Stomach (tissue), 9 donors: ENCODE measurements around the gene SMCO3. TPM values are rescaled to one million over a fixed set of nuclear protein-coding genes. Genes with fewer than 3 reads are reported as not detected.

Experiments
- DNase-seq, 2 donors: peaks; one replicate each; pipeline versions ENCODE4 v3.0.0 to v3.0.0-alpha.2; 2013 to 2019
- H3K27ac ChIP-seq, 5 donors: fragments of 200-600 bp in 4 of 5; sonication (generic) in 4 of 5; one replicate each; pipeline ENCODE4 v1.5.1; 2013 to 2019; ENCODE audit warnings: mild to moderate bottlenecking in 1 of 5, moderate library complexity in 1 of 5
- H3K27me3 ChIP-seq, 3 donors: fragments of 200-600 bp; sonication (generic); one replicate each; pipeline ENCODE4 v1.5.1; 2017 to 2019; ENCODE audit warnings: mixed run types in 1 of 3
- H3K36me3 ChIP-seq, 4 donors: fragments of 200-600 bp; sonication (generic); 1 replicate in 3 of 4; 2 replicates in 1 of 4; pipeline ENCODE4 v1.5.1; 2016 to 2019
- H3K4me1 ChIP-seq, 4 donors: fragments of 200-600 bp; sonication (generic); one replicate each; pipeline ENCODE4 v1.5.1; 2016 to 2019
- H3K4me3 ChIP-seq, 4 donors: fragments of 200-600 bp; sonication (generic) in 3 of 4; one replicate each; pipeline ENCODE4 v1.5.1; 2016 to 2019; ENCODE audit warnings: mild to moderate bottlenecking in 1 of 4
- H3K9me3 ChIP-seq, 4 donors: fragments of 200-600 bp; sonication (generic); one replicate each; pipeline ENCODE4 v1.5.1; 2016 to 2019
- CTCF ChIP-seq, 7 experiments: fragments of 450-650 bp in 4 of 7; fragments of 200-600 bp in 3 of 7; sonication (generic) in 3 of 7; IDR thresholded peaks; one replicate each; pipeline ENCODE4 v1.5.1; 2016 to 2019; ENCODE audit warnings: antibody characterized with exemption in 7 of 7, control low read depth in 2 of 7, mild to moderate bottlenecking in 1 of 7
- EP300 ChIP-seq: sonication (generic); formaldehyde crosslinking; IDR thresholded peaks from one replicate; pipeline ENCODE4 v1.6.1; 2017; ENCODE audit warnings: antibody characterized with exemption
- POLR2AphosphoS5 ChIP-seq, 3 donors: sonication (generic); formaldehyde crosslinking; IDR thresholded peaks; one replicate each; pipeline ENCODE4 v1.6.1; 2016; ENCODE audit warnings: antibody characterized with exemption in 3 of 3
- WGBS, 5 donors: extraction: QIAGEN DNeasy Blood & Tissue Kit in 3 of 5; methylation state at CpG; one replicate each; pipeline versions ENCODE4 v1.1.5 to v1.1.7; 2013 to 2018; 5-methylcytosine and 5-hydroxymethylcytosine counted together
- intact Hi-C: fragments of 100-400 bp; cut with DNase I; formaldehyde crosslinking; loops from one replicate; pipeline ENCODE4 v1.15.1; 2023; ENCODE audit warnings: low total_unique reads
- polyA plus RNA-seq, 3 donors: library from polyadenylated mRNA; stranded (reverse); fragments of 200-250 nt; gene quantifications; one replicate each; pipeline ENCODE4 v1.2.3, GENCODE V29; 2013
- total RNA-seq, 5 donors: library from RNA; depleted of rRNA; stranded (reverse); fragments of >200 nt; gene quantifications; one replicate each; pipeline versions ENCODE4 v1.1.0 to v1.2.3, GENCODE V29; 2014 to 2016
- donor health status: healthy with polysubstance abuse.
- donor health status: Bipolar disorder and iron deficiency.
- donor health status: healthy.

SMCO3 gene
- total and polyA plus RNA-seq, 8 donors, result 2.4 TPM; not detected in 7

GRCh38 chr12:14756334-14757143 is 57.4 kb downstream of the SMCO3 start:
- intact Hi-C loops, result no loop called here
- TF ChIP-seq CTCF (IDR thresholded peaks at IDR 0.05) (peak in 2 of 7 experiments; percentile 23 to 47), POLR2AphosphoS5 (IDR thresholded peaks at IDR 0.05) (peak in 1 of 3 donors; percentile 19), EP300 (no peak)
- Histone ChIP-seq H3K36me3 (peaks cover 0 to 12% (median 4%) of the 10 kb centered on the region in 4 donors), H3K27ac (peak overlapping the region in 2 of 5 donors; percentile 3 to 56), H3K9me3 (no peaks in the 10 kb centered on the region), H3K27me3 (no peaks in the 10 kb centered on the region), H3K4me1 (peaks cover 0 to 13% (median 1%) of the 10 kb centered on the region in 4 donors), H3K4me3 (no peak overlapping the region)
- 27 to 48% (median 28%) methylated on average over 17 of the region's 17 CpGs for WGBS, 5 donors
- DNase-seq, result peak; percentile 45 to 65

Other genes starting within 250 kb of the SMCO3 start
- 10 to 100 TPM in 2 of 5 donors, under 1 TPM in 1, not detected in 2; 0.87 to 38.2 (median 23.5) TPM for gene PLBD1, start 246.3 kb downstream of the SMCO3 start, total RNA-seq
- gene PLBD1, start 246.3 kb downstream of the SMCO3 start, polyA plus RNA-seq, result 1 to 10 TPM; 4.7 to 9.5 (median 7.2) TPM
- 10 to 100 TPM in 1 of 5 donors, 1 to 10 TPM in 1, not detected in 3; 2.6 to 31.0 TPM for gene GUCY2C, start 117.6 kb downstream of the SMCO3 start, total RNA-seq
- gene GUCY2C, start 117.6 kb downstream of the SMCO3 start, polyA plus RNA-seq, result under 1 TPM in 2 of 3 donors, not detected in 1; 0.05 to 0.31 TPM
- gene WBP11, start 10.7 kb downstream of the SMCO3 start, total RNA-seq, result 10 to 100 TPM in 4 of 5 donors, 1 to 10 TPM in 1; 1.4 to 65.9 (median 19.2) TPM
- gene WBP11, start 10.7 kb downstream of the SMCO3 start, polyA plus RNA-seq, result 10 to 100 TPM; 12.7 to 16.0 (median 13.0) TPM
- gene C12orf60, start 10.5 kb downstream of the SMCO3 start, total RNA-seq, result 1 to 10 TPM in 3 of 5 donors, not detected in 2; 1.0 to 3.1 (median 1.5) TPM
- gene C12orf60, start 10.5 kb downstream of the SMCO3 start, polyA plus RNA-seq, result 1 to 10 TPM; 1.1 to 2.4 (median 1.4) TPM
- 1 to 10 TPM in 1 of 5 donors, under 1 TPM in 1, not detected in 3; 0.72 to 2.0 TPM for gene ART4, start 29.3 kb upstream of the SMCO3 start, total RNA-seq
- gene ART4, start 29.3 kb upstream of the SMCO3 start, polyA plus RNA-seq, result 1 to 10 TPM in 1 of 3 donors, under 1 TPM in 1, not detected in 1; 0.03 to 1.7 TPM
- 100 to 1,000 TPM in 4 of 5 donors, 10 to 100 TPM in 1; 67.7 to 362 (median 187) TPM for gene MGP, start 71.7 kb upstream of the SMCO3 start, total RNA-seq
- 10 to 100 TPM; 52.4 to 83.5 (median 66.7) TPM for gene MGP, start 71.7 kb upstream of the SMCO3 start, polyA plus RNA-seq
- gene ERP27, start 124.4 kb upstream of the SMCO3 start, total RNA-seq, result 10 to 100 TPM in 1 of 5 donors, 1 to 10 TPM in 3, not detected in 1; 1.1 to 12.3 (median 1.3) TPM
- gene ERP27, start 124.4 kb upstream of the SMCO3 start, polyA plus RNA-seq, result 1 to 10 TPM; 1.1 to 3.5 (median 1.5) TPM
- gene ARHGDIB, start 147.4 kb upstream of the SMCO3 start, total RNA-seq, result 10 to 100 TPM; 13.4 to 74.2 (median 47.0) TPM
- 100 to 1,000 TPM in 1 of 3 donors, 10 to 100 TPM in 2; 82.2 to 127 (median 95.2) TPM for gene ARHGDIB, start 147.4 kb upstream of the SMCO3 start, polyA plus RNA-seq
- not detected for gene PDE6H, start 158.9 kb upstream of the SMCO3 start, total RNA-seq
- gene PDE6H, start 158.9 kb upstream of the SMCO3 start, polyA plus RNA-seq, result not detected